GM19324 (cell line): ENCODE data around the gene TIMM8B.
"Not testable (repeated sequence)": the region's sequence is repeated elsewhere in the genome, so short reads cannot be mapped to it uniquely, and the experiment has no call there.

Source experiments
- ATAC-seq: cut with Tn5 transposase; IDR thresholded peaks from one replicate; pipeline ENCODE4 v1.9.1; 2021; ENCODE audit warnings: mild to moderate bottlenecking, moderate library complexity; ENCODE audit not compliant: unreplicated experiment, low FRiP score

The TIMM8B gene

DNA sequence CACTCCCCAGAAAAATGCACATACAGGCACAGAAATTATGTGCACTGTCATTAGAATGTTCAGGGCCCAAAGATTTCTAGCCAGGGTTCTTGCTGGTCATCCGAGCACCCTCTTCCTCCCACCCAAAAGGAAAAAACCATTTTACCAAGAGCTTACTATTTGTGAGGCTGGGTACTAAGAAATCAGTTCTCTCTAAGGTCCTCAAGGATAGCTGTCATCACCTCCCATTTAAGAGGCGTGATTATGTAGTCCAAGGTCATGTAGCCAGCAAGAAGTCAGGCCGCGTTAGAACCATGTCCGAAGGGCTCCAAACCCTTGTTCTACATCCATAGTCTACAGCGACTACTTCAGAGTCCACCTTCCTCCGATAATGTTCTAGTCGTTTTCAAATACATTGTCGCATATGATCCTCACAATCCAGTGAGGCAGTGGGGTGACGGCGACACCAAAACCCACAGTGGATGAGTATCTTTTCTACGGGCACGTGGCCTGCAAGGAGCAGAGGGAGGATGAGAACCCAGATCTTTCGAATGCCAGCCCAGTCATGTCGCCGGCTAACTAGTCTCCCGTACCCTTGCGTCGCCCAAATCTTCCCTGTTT lies 634 bp downstream of the TIMM8B start:
- peak; percentile 24 for ATAC-seq

DNA sequence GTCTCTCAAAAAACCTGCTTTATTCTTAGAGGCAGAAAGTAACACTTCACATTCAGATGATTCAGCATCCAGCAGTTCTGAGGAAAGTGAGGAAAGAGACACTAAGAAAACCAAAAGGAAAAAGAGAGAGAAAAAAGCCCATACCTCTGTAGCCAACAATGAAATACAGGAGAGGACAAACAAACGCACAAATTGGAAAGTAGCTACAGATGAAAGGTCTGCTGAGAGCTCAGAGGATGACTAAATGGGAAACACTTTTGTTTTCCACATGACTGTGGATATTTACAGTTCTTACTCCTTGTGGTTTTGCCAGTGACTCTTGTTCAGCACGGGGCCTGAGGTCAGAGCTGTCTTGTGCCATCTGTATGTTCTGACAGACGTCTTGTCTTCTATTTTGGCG lies 3.8 kb downstream of the TIMM8B start:
- no peak for ATAC-seq

DNA sequence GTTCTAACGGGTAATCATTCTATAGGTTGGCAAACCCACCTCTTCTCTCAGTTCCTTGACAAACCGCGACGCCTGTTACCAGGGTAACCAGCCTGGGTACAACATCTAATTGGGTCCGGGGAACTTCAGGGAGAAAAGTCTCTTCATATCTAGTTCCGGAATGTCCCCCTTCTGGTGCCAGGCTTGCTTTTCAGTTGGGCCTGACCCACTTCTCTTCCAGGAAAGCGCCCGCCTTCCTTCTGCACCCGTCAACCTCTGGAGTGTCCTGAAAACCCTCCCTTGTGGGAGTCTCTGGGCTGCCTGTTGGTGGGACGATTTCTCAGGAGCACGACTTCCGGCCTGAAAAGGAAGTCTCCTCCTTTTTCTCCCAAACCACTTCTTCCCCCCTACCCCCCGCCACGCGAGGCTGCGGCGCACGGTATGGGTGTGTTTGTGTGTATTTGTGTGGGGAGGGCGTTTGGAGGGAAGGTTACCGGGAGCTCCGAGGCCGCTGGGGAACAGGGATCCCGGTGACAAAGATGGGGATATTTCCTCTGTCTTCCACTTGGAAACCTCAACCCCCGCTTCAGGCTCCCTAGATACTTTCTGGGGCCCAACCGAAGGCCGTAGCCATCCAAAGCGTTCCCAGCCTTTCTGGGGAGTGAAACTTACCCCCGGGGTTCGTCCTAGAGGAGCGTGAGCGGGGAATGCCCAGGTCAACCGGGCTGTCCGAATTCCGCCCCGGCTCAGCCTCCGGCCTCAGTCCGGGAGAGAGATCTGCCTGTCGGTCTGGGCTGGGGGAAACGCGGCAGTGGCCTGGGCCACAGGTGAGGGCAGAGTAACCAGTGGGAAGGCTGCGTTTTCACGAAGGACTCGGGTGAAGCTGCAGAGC lies 12.4 kb downstream of the TIMM8B start, which contains the start of the genes NKAPD1 and PIH1D2:
NKAPD1 (plus strand) TSS at position 359 of the 871 bp plus-strand sequence. CDS start 1,276 bp downstream, outside the sequence.
PIH1D2 (minus strand) TSS at position 77 of the 871 bp plus-strand sequence. CDS start 843 bp downstream, outside the sequence.
- peak; percentile 89 for ATAC-seq

DNA sequence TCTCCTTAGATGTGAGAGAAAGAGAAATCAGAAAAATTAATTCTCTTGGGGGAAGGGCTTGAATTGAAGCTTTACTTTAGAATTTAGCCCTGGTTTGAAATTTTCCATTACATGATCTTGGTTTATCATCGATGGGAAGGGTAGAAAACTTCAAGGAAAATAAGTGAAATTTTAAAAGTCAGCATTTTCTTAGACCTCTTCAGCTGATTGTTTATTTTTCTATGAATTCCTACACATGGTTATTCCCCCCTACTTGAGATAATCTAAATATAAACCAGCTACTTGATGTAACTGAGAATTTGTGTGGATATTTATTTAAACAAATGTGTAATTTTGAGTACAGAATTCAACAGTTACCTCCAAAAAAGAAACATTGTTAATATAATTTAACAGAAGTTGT lies 23.6 kb downstream of the TIMM8B start:
- ATAC-seq: no peak

DNA sequence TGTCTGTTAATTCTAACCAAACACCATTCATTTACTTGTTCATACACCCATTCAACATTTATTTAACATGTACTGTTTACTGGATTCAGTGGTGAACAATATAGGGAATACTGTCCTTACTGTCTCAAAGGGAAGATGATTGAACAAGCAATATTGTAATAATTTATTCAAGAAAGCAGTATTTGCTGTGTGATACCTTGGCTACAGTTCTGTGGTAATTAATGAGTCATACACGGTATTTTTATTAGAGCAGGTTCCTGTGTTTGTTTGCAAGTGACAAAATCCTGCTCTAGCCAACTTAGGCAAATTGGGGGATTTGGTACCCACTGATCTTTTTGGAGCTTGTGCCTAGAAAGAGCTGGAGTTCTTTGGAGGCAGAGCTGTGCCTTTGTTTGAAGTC lies 28.5 kb downstream of the TIMM8B start:
- no peak for ATAC-seq

DNA sequence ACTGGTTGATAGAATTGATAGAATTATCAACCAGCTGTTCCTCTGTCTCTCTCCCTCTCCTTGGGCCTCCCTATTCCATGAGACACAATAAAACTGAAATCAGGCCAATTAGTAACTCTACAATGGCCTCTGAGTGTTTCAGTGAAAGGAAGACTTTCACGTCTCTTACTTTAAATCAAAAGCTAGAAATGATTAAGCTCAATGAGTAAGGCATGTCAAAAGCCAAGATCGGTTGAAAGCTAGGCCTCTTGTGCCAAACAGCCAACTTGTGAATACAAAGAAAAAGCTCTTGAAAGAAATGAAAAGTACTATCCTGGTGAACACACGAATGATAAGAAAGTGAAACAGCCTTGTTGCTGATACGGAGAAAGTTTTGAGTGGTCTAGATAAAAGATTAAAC lies 29.4 kb downstream of the TIMM8B start:
- ATAC-seq: no peak

DNA sequence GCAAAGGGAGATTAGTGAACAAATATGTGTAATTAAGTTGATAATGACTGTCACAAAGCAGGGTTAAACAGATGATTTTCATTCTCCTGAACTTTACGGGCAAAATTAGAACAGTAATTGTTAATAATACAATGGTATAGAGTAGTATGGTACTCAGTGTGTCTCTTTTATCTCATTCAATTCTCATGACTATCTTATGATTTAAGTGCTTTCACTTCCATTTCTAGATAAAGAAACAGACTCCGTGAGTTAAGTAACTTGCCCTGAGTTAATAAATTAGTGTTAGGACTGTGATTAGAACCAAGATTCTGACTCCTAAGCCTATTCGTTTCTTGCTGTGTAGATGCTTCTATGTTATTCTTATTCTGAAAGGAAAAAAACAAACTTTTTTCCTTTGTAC lies 34.8 kb downstream of the TIMM8B start:
- ATAC-seq: no peak

DNA sequence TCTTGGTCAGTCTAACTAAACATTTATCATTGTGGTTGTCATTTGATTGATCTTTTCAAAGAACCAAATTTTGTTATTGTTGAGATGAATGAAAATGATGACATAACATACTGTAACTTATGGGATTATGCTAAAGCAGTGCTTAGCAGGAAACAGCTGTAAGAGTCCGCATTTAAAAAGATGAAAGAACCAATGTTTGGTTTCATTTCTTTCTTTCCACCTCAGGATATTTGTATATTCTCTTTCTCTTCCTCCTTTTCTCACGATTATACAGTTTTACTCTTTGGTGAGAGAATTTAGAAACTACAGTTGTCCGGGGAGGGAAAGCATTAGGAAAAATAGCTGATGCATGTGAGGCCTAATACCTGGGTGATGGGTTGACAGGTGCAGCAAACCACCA lies 35.8 kb downstream of the TIMM8B start:
- ATAC-seq: peak; percentile 56

DNA sequence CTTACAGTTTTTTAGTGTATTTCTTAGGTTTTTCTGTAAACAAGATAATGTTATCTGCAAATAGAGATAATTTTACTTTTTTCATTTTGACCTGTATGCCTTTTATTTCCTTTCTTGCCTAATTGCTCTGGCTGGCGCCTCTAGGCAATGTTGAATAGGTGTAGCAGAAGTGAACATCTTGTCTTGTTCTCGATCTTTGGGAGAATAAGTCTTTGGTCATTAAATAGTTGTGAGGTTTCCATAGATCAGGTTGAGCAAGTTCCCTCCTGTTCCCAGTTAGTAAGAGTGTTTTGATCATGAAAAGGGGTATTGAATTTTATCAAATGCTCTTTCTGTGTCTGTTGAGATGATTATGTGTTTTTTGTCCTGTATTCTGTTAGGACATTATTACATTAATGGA lies 36.8 kb downstream of the TIMM8B start:
- no peak for ATAC-seq

DNA sequence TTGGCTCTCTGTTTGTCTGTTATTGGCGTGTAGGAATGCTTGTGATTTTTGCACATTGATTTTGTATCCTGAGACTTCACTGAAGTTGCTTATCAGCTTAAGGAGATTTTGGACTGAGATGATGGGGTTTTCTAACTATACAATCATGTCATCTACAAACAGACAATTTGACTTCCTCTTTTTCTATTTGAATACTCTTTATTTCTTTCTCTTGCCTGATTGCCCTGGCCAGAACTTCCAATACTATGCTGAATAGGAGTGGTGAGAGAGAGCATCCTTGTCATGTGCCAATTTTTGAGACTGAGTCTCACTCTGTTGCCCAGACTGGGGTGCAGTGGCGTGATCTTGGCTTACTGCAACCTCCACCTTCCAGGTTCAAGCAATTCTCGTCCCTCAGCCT lies 38.3 kb downstream of the TIMM8B start:
- not testable (repeated sequence) for ATAC-seq

DNA sequence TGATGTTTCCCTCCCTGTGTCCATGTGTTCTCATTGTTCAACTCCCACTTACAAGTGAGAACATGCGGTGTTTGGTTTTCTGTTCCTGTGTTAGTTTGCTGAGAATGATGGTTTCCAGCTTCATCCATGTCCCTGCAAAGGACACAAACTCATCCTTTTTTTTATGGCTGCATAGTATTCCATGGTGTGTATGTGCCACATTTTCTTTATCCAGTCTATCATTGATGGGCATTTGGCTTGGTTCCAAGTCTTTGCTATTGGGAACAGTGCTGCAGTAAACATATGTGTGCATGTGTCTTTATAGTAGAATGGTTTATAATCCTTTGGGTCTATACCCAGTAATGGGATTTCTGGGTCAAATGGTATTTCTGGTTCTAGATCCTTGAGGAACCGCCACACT lies 39.9 kb downstream of the TIMM8B start:
- not testable (repeated sequence) for ATAC-seq

DNA sequence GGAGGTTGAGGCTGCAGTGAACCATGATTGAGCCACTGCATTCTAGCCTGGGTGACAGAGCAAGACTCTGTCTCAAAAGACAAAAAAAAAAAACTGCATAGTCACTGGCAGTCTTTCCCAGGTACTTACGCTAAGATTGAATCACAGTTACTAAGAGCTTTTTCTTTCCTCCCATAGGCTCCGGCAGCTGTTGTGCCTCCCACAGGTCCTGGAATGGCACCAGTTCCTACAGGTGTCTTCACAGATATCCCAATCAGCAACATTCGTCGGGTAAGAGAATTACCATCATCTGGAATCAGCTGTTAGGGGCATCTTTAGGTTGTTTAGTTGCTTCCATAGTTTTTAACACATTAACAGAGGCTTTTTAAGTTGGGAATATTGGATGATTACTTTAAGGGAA lies 41.6 kb downstream of the TIMM8B start:
- no peak for ATAC-seq

DNA sequence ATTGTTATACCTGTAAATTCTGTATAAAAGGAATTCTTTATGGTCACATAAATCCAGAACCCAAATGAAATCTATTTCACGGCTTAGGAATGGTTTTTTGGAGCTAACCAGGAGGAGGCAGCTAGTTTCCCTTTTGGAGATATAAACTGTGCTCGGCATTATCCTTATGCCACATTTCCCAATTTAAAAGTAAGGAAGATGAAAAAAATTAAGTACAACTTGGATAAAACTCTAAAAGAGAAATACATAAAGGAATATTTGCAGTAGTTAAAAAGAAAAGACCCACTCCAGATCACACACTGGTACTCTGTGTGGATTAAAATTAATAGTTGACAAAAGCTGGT lies 43.6 kb downstream of the TIMM8B start:
- ATAC-seq: no peak

DNA sequence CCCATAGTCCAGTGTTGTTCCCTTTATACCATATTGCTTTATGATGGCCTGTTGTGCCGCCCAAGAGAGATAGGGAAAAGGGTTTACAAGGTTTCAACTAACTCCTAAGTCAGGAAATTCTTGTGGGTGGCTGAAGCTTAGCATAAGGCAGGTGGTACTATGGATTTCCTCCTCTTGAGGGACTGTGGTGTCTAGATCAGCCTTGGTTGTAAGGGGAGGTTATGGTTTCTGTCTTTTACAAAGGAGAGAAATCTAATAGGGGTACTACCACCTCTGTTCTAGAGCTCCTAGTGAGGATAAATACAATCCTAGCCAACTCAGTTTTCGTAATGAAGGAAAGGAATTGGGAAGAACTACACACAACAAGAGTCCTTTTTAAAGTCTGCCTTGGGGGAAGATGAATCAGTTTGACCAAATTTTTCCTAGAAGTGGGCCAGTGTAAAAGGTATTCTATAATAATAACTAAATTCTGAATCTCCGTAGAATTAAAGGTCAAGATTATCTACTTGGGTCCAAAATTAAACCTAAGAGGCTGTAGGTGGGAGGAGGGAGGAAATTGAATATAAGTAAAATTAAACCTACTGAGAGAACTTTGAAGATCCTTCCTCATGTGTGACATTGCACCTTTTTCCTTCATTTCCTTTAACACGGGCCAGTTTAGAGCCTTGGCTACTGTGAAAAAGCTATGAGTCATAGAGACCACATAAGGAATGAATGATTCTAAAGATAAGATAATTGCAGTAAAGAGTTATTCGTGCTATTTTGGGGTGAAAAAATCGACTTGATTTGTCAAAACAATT lies 44.2 kb downstream of the TIMM8B start:
- no peak for ATAC-seq

DNA sequence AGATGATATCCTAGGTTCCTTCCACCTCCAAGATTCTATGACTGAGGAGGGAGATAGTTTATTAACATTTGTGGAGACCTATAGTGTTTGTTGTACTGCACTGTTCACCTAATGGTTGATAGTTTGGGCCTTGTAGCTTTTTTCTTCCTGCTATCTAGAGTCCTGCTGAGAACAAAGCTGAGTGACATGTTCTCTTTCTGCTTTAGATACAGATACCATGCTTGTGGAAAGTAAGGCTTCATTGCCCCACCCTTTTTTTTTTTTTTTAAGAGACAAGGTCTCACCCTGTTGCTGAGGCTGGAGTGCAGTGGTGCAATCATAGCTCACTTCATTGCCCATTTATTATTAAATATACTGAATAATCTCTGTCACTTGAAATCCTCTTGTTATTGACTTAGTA lies 49.0 kb downstream of the TIMM8B start:
- ATAC-seq: no peak
